ENCODE data around the gene HOXD3.

GRCh38 chr2:176135035-176135440, 22.1 kb upstream of the HOXD3 start:
- TF ChIP-seq EZH2phosphoT487 (IDR thresholded peaks at IDR 0.05; ENCODE audit: insufficient read depth, low read depth), result no peak
- no peak for TF ChIP-seq EZH2 (IDR thresholded peaks at IDR 0.05; ENCODE audit: insufficient read depth, poor library complexity, severe bottlenecking)

Data from GM23248 (cell line).